ENCODE results near the gene LRP3.

DNA sequence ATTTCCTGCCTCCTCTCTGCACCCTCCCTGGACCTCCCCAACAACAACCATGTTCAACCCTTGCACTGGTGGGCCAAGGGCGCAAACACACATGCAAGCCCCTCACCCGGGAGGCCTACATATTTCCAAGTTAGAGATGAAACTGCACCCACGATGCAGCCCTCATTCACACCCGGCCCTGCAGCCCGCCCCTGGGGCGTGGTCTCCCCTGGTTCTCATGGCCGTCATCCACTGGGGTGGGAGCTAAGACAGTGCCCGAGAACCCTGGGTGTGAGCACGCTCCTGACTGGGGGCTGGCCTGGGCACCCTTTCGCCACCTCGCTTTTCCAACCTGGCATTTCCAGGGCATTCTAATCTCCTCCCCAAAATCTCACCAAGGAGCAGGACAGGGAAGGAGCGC, 38.5 kb downstream of the LRP3 start:
- TF ChIP-seq, protein P1, sequence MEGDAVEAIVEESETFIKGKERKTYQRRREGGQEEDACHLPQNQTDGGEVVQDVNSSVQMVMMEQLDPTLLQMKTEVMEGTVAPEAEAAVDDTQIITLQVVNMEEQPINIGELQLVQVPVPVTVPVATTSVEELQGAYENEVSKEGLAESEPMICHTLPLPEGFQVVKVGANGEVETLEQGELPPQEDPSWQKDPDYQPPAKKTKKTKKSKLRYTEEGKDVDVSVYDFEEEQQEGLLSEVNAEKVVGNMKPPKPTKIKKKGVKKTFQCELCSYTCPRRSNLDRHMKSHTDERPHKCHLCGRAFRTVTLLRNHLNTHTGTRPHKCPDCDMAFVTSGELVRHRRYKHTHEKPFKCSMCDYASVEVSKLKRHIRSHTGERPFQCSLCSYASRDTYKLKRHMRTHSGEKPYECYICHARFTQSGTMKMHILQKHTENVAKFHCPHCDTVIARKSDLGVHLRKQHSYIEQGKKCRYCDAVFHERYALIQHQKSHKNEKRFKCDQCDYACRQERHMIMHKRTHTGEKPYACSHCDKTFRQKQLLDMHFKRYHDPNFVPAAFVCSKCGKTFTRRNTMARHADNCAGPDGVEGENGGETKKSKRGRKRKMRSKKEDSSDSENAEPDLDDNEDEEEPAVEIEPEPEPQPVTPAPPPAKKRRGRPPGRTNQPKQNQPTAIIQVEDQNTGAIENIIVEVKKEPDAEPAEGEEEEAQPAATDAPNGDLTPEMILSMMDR (IDR thresholded peaks at IDR 0.05), result no peak
- TF ChIP-seq ZFX (IDR thresholded peaks at IDR 0.05; ENCODE audit: borderline replicate concordance), result no peak

Measured in 22Rv1 (cell line).